Stomach smooth muscle (tissue), 2 donors: Measurements from ENCODE around the gene SAA4.
"Not testable (repeated sequence)": the region's sequence is repeated elsewhere in the genome, so short reads cannot be mapped to it uniquely, and the experiment has no call there.

ENCODE experiments used
- H3K27ac ChIP-seq: one replicate; pipeline ENCODE4 v1.7.0; 2013; ENCODE audit warnings: mild to moderate bottlenecking, low read length, inconsistent platforms
- H3K27me3 ChIP-seq, 2 donors: one replicate each; pipeline ENCODE4 v1.7.0; 2013; ENCODE audit warnings: low read length in 2 of 2; ENCODE audit not compliant: insufficient read depth in 2 of 2, control insufficient read depth in 1 of 2
- H3K36me3 ChIP-seq, 2 donors: one replicate each; pipeline ENCODE4 v1.7.0; 2013; ENCODE audit warnings: low read length in 2 of 2; ENCODE audit not compliant: control insufficient read depth in 2 of 2, insufficient read depth in 2 of 2
- H3K4me1 ChIP-seq: one replicate; pipeline ENCODE4 v1.7.0; 2013; ENCODE audit warnings: low read length; ENCODE audit not compliant: control insufficient read depth, insufficient read depth
- H3K4me3 ChIP-seq, 2 donors: one replicate each; pipeline ENCODE4 v1.7.0; 2013; ENCODE audit warnings: low read length in 2 of 2
- H3K9ac ChIP-seq, 2 donors: one replicate each; pipeline ENCODE4 v1.7.0; 2013; ENCODE audit warnings: low read length in 2 of 2, mild to moderate bottlenecking in 1 of 2
- H3K9me3 ChIP-seq, 2 donors: one replicate each; pipeline ENCODE4 v1.7.0; 2013; ENCODE audit warnings: low read length in 2 of 2; ENCODE audit not compliant: control insufficient read depth in 2 of 2
- donor health status: healthy.
- donor health status: Pancreatic carcinoma.

The SAA4 gene

DNA sequence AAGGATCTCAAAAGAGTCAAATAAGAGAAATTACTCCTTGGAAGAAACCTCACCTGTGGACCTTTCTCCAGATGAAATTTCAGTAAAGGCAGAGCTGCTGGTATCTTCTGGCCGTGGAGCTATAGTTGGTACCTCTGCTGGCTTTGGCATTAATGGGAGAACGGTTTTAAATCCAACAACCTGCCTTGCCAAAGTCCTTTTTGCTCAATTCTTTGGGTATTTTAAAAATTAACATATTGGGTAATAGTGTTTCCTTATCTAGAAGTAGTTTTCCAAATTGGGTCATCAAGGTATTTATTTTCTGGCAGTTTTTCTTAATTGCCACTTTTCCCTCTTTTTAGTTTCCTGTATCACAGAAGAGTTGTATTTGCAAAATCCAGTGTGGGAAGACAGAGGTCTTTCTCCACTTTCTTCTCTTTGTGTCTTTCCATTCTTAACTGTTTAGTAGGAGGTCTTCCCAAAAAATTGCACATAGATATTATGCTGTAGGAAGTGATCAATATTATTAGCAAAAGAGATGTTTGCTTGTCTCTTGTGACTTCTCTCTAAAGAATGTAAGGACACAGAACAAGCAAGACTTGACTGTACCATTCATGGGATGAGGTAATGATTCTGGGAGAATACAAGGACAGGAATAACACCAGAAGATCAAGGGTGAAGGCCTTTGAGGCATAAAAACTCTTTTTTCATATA is at the start of gene SAA4:
TSS of gene SAA4 (minus strand) at position 139 of the 693 bp plus-strand sequence. CDS start 876 bp downstream, outside the sequence.
- H3K4me1 ChIP-seq = no peaks in the 10 kb centered on the region
- H3K27me3 ChIP-seq = no peaks in the 10 kb centered on the region
- no peak within 1 kb of the TSS for H3K9ac ChIP-seq
- no peak within 1 kb of the TSS for H3K4me3 ChIP-seq
- no peak within 1 kb of the TSS for H3K27ac ChIP-seq
- H3K9me3 ChIP-seq = no peaks in the 10 kb centered on the region
- no peaks in the 10 kb centered on the region for H3K36me3 ChIP-seq

DNA sequence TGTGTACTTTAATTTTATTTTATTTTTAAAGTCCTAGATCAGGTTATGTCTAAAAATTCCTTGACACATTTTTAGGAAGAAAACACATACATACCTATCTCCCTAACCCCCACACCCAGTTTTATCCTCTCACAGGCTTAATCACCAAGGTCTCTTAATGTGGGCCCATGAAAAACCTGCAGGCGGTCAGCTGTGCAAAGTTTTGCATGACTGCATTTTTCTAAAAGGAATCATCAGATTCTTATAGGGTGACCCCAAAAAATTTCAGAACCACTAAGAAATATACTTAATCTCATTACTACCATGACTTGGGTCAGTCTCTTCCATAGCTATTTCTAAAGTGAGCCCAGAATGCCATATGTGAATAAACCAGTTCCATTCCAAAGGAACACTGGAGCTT is 49.2 kb upstream of the SAA4 start:
- Histone ChIP-seq H3K9me3 (no peaks in the 10 kb centered on the region), H3K4me1 (no peaks in the 10 kb centered on the region), H3K27me3 (no peaks in the 10 kb centered on the region), H3K27ac (no peak overlapping the region), H3K36me3 (peaks cover 31 to 41% of the 10 kb centered on the region in 2 donors), H3K9ac (no peak overlapping the region), H3K4me3 (no peak overlapping the region)

DNA sequence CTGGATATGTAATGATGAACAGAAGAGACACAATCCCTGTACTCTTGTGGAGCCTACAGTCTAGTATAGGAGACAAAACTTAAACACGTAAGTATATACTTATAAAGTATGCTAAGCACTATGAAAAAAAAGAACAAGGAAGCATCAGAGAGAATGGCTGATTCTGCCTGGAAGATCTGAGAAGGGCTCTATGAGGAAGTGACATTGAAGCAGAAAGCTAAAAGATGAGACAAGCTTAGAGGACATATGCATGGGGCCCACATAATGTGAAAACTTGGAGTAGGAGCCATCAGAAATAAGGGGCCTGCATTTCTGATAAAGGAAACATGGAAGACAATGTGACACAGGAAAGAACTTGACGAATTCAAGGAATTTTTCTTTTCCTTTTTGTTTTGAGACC is 46.0 kb upstream of the SAA4 start:
- H3K4me1 ChIP-seq = no peaks in the 10 kb centered on the region
- H3K27me3 ChIP-seq = no peaks in the 10 kb centered on the region
- H3K36me3 ChIP-seq = peaks cover 27 to 34% of the 10 kb centered on the region in 2 donors
- no peak overlapping the region for H3K27ac ChIP-seq
- no peak overlapping the region for H3K4me3 ChIP-seq
- no peaks in the 10 kb centered on the region for H3K9me3 ChIP-seq
- H3K9ac ChIP-seq = no peak overlapping the region

DNA sequence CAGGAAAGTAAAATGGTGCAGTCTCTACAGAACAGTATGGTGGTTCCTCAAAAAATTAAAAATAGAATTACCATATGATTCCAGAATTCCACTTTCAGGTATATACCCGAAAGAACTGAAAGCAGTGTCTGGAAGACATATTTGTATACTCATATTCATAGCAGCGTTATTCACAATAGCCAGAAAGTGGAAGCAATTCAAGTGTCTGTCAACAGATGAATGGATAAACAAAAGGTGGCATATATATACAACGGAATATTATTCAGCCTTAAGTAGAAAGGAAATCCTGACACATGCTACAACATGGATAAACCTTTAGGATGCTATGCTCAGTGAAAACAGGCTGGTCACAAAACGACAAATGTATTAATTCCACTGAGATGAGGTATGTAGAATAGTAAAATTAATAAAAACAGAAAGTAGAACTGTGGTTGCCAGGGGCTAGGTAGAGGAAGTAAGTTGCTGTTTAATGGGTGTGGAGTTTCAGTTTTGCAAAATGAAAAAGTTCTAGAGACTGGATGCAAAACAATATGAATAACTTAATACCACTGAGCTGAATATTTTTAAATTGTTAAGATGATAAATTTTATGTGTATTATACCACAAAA is 43.9 kb upstream of the SAA4 start:
- Histone ChIP-seq H3K4me1 (no peaks in the 10 kb centered on the region), H3K27ac (no peak overlapping the region), H3K9me3 (no peaks in the 10 kb centered on the region), H3K9ac (no peak overlapping the region), H3K27me3 (no peaks in the 10 kb centered on the region), H3K36me3 (peaks cover 16 to 18% of the 10 kb centered on the region in 2 donors), H3K4me3 (no peak overlapping the region)

DNA sequence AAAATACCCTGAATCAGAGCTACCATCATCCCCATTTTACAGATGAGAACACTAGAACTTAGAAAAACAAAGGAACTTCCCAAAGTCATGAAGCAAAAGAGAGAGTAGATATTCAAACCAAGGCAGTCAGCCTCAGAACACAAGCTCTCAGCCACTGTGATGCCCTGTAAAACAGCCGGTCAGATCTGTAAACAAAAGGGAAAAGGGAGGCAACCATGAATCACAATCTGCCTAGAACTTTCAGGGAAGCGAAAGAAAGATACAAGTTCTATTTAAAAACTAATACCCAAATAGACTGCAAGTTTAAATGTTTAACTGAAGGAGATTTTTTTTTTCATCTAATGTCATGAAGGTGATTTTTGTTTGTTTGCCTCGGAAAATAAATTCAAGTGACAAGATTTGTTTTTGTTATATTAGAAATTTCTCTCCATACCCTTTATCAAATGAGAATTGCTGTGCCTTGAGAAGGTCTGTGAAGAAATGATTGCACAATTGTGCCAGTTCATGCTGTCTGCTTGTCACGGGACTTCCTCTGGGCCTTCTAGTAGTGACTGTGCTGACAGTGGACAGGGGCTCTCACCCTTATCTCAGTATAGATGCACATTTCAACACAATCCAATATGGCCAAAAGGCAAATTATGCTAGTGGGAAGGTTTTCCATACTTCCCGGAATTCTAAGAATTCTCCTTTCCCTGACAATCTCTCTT is 41.1 kb upstream of the SAA4 start:
- H3K27me3 ChIP-seq = no peaks in the 10 kb centered on the region
- no peaks in the 10 kb centered on the region for H3K9me3 ChIP-seq
- no peak overlapping the region for H3K27ac ChIP-seq
- H3K4me3 ChIP-seq = no peak overlapping the region
- H3K9ac ChIP-seq = no peak overlapping the region
- no peaks in the 10 kb centered on the region for H3K4me1 ChIP-seq
- H3K36me3 ChIP-seq = peaks cover 13% of the 10 kb centered on the region in 2 donors

DNA sequence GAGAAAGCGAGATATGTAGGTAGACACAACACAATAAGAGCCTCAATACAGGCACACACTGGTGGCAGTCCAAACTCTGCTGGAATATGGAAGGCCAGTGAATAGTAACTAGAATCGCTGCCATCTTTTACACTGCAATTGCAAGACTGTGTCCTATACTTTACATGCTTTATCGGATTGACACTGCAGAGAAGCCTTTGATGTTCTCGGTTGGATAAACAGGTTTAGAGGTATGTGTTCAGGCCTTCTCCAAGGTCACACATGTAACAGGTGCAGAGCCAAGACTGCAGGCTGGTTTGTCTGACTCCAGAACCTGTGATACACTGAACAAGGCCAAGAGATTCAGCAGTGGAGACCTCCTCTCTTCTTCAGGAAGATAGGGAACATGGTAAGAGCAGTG is 34.6 kb upstream of the SAA4 start:
- no peaks in the 10 kb centered on the region for H3K4me1 ChIP-seq
- H3K36me3 ChIP-seq = no peaks in the 10 kb centered on the region
- no peaks in the 10 kb centered on the region for H3K27me3 ChIP-seq
- no peak overlapping the region for H3K4me3 ChIP-seq
- H3K9ac ChIP-seq = no peak overlapping the region
- no peaks in the 10 kb centered on the region for H3K9me3 ChIP-seq
- H3K27ac ChIP-seq = no peak overlapping the region

- Histone ChIP-seq H3K27me3 (no peaks in the 10 kb centered on the region), H3K36me3 (no peaks in the 10 kb centered on the region), H3K27ac (no peak overlapping the region), H3K4me3 (no peak overlapping the region), H3K9me3 (no peaks in the 10 kb centered on the region), H3K4me1 (no peaks in the 10 kb centered on the region), H3K9ac (no peak overlapping the region)
Observed at GRCh38 chr11:18270102-18270501, 33.5 kb upstream of the SAA4 start.

DNA sequence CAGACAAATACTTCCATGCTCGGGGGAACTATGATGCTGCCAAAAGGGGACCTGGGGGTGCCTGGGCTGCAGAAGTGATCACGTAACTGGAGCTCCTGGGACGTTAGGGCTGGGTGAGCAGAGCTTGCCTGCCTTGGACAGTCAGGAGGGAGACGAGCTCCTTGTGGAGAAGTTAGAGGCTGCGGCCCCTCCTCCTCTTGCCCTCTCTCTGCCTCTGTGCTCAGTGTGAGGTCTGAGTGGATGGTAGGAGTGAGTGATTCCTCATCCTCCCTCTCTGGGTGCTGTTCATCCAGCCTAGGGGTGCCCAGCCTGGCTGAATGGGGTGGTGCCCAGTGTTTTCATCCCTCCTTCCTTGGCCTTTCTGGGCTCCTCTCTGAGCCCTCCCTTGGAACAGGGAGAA is 32.6 kb upstream of the SAA4 start:
- not testable (repeated sequence) for H3K27ac ChIP-seq

DNA sequence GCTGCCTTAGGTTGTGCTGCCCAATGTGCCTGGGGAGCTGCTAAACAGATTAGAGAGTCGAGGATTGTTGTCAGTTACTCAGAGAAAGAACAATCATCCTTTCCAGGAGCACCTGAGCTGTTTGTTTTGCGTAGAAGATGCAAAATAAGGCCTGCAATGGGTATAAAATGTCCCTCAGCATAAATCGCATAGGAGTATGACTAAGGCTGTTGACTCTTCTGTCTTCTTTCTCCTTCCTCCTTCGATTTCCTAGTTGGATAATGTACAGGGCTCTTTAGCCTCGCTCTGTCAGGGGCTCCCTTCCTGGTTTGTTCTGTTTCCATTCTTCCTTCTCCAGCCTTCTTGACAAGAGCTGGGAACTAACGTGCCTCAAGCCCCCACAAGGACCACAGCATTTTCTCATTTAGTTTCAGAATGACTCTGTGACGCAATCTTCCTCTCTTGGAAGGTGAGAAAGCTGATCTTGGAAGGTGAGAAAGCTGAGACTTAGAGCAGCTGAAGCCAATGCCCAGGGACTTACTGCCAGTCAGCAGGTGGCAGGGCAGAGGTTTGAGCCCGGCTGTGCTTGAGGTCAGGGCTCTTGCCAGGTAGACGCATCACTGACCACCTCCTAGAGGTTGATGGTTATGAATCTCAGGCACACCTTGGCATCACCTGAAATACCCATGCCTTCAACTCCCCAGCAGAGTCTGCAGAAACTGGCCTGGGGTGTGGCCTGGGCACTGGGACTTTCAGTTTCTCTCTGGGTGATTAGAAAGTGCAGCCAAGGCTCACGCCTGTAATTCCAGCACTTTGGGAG is 30.9 kb upstream of the SAA4 start:
- H3K27ac ChIP-seq, H3K9me3 ChIP-seq, H3K9ac ChIP-seq, H3K27me3 ChIP-seq, H3K4me3 ChIP-seq, H3K4me1 ChIP-seq, H3K36me3 ChIP-seq: not testable (repeated sequence)

More for the DNA sequence above, 32.6 kb upstream of the SAA4 start:
- not testable (repeated sequence) for H3K9me3 ChIP-seq, H3K9ac ChIP-seq, H3K4me1 ChIP-seq, H3K36me3 ChIP-seq, H3K4me3 ChIP-seq, H3K27me3 ChIP-seq

DNA sequence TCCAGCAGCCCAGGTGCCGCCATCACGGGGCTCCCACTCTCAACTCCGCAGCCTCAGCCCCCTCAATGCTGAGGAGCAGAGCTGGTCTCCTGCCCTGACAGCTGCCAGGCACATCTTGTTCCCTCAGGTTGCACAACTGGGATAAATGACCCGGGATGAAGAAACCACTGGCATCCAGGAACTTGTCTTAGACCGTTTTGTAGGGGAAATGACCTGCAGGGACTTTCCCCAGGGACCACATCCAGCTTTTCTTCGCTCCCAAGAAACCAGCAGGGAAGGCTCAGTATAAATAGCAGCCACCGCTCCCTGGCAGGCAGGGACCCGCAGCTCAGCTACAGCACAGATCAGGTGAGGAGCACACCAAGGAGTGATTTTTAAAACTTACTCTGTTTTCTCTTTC is 29.3 kb upstream of the SAA4 start, which contains the start of gene SAA1:
TSS of gene SAA1 (plus strand) at position 316 of the 400 bp plus-strand sequence. CDS start 624 bp downstream, outside the sequence.
- H3K27ac ChIP-seq = no peak within 1 kb of the TSS
- H3K4me3 ChIP-seq = no peak within 1 kb of the TSS
- no peak within 1 kb of the TSS for H3K9ac ChIP-seq
- no peaks in the 10 kb centered on the region for H3K27me3 ChIP-seq
- H3K4me1 ChIP-seq = no peaks in the 10 kb centered on the region
- no peaks in the 10 kb centered on the region for H3K36me3 ChIP-seq
- H3K9me3 ChIP-seq = no peaks in the 10 kb centered on the region
